ENCODE results near the gene L1TD1.
"Not testable (repeated sequence)": the region's sequence is repeated elsewhere in the genome, so short reads cannot be mapped to it uniquely, and the experiment has no call there.

The L1TD1 gene

DNA sequence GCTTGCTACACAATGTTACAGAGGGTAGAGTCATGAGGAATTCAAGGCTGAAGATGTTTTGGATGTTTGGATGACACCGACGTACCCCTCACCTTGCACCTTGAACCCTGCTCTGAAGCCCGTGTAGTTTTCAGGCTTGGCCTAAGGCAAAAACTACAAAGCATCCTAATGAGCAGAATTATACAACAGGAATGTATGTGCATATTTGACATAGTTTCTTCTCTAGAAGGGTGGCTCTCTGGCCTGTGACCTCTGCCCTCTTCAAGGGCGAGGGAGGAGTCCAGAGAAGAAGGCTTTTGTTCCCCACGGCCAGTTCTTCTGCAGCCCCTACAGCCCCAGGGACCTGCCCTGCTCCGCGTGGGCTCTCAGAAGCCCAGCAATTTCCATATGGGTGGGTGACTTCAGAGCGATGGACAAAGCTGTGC, 43.3 kb downstream of the L1TD1 start:
- no peak for DNase-seq

DNA sequence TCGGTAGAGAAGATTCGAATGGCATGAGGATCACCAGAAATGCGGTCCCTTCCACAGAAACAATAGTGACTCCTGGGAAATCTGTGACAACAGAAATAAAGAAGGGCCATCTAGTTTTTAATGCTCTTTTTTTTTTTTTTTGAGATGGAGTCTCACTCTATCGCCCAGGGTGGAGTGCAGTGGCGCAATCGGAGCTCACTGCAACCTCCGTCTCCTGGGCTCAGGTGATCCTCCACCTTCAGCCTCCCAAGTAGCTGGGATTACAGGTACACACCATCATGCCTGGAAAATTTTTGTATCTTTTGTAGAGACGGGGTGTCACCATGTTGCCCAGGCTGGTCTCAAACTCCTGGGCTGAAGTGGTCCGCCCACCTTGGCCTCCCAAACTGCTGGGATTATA, 43.9 kb downstream of the L1TD1 start:
- no peak for DNase-seq

- DNase-seq = not testable (repeated sequence)
These were observed 45.2 kb downstream of the L1TD1 start for GRCh38 chr1:62239652-62240403.

DNA sequence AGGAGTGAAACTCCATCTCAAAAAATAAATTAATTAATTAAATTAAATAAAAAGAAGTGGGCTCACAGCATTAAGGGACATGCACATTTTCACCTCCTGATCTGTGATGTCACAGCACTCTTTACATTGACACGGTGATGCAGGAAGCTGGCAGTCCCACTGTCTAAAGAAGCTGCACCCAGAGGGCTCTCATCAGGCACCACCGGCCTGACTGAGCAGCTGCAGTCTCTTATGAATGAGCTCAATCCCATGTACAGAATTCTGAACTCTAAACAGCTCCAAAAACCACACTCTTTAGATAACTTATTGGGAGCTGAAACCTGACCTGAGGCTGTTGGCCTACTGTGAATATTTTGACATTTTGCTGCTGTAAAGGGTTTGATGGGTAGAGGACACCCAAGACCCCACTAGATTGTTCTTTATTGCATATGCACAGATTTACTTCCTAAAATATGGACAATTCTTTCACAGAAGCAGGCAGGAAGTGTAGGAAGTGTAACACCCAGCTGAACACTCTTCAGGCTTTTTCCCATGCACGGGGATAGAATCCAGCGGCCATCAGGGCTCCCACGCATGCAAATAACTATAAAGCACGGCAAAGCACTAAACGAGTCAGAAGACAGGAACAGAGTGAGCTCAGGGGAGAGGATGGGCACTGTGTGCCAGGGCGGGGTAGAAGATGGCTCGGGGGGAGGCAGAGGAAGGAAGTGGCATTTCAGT, 46.2 kb downstream of the L1TD1 start:
- DNase-seq = no peak

DNA sequence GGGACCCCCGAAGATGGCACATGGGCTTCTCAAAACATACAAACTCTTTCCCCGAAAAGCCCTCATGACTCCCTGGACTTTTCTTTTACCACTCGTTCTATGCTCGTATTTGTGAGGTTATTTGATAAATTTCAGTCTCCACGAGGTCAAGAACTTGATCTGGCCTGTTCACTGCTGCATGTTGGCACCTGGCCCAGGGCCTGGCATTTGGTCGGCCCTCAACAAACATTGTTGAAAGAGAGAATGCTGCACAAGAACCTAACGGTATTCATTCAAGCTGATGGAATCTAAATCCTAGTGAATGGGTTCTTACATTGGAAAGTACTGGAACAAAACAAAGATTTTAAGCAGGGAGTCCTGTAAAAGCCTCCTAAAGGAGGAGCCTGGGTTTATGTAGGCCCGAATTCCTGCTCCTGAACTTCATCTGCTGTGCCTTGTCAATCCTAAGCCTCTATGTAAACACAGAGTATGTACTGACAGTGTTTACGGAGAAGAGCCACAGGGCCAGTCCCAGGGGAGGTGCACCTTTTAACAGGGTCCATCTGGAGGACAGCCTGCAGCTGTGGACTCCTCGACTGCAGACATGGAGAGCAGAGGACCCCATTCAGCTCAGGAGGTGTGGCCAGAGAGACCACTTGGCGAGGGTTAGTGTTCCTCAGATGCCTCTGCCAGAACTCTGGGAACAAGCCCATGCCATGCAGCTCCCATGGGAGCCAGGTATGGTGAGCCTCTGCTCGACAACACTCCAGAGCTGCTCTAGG, 46.9 kb downstream of the L1TD1 start:
- DNase-seq = peak; percentile 30

- not testable (repeated sequence) for DNase-seq
These were observed 49.7 kb downstream of the L1TD1 start for GRCh38 chr1:62244380-62244779.

DNA sequence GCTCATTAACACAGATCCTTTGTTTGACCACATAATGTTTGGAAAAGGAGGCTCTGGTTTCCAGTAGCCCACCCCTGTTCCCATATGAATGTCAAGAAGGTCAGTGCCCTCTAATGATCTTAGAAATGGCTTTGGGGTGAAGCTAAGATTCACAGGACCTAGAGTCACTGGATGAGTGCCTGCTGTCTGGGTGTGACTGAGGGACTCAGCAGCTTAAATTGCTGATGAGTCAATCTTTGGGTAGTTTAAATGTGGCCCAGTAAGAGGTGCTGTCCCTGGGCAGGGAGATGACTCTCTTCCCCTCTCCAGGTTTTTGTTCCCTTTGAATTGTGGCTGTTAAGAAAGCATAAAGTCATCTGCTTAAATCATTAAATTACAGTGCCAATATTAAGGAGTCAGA, 50.6 kb downstream of the L1TD1 start:
- DNase-seq = no peak

DNA sequence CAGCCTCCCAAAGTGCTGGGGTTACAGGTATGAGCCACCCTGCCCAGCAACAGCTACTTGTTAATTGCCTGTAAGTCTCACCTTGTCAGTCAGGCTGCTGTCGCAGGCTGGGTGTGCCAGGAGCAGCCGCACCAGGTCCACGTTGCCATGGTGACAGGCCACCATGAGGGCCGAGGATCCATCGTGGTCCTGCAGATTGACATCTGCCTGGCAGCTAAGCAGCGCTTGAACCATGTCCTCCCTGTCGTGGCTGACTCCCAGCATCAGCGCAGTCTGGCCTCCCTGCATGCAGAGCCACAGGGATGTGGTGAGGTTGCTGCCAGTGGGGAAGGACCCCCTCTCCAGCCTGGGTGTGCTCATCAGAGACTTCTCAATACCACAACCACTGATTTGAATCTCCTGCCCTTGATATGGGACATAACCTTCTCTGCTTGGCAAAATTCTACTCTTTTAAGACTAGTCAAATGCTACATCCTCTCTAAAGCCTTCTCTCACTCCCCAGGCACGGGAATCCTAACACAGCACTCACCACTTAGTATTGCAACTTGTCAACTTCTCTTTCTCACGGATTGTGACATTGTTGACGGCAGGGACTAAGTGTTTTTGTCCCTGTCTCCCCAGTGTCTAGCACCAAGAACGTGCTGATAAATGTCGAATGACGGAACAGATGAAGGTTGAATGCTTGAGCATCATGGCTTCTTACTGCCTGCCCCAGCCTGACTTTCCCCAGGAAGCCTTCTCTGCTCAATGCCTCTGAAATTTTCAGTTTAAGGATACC, 52.9 kb downstream of the L1TD1 start:
- DNase-seq = peak; percentile 59

- no peak for DNase-seq
These were observed 55.6 kb downstream of the L1TD1 start for GRCh38 chr1:62250126-62250726.

GRCh38 chr1:62259551-62259950, 64.9 kb downstream of the L1TD1 start:
- DNase-seq = no peak

DNA sequence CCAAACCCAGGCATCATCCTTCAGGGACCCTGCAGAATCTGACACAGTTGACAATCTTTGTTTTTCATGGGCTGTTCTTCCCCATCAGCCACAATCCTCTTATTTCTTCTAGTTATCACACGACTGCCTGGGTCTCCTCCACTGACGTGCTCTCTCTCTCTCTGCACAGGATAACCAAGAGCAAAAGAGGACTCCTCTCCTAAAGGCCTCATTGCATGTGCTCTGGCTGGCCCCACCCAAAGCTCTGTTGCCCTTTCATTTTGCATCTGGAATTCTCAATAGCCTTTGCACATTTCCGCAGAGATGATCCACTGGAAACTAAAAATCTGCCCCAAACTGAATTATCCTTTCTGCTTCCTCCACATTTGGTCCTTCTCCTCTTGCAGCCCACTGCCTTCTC, 66.0 kb downstream of the L1TD1 start:
- no peak for DNase-seq

Measured in NCI-H1105 treated with DMSO at 0.1 percent for 48 hours (cell line).